Measurements from ENCODE around the gene FBXO31. TPM values are rescaled to one million over a fixed set of nuclear protein-coding genes. Genes with fewer than 3 reads are reported as not detected.

The FBXO31 gene
- total and polyA plus RNA-seq, 2 of the 13 experiments (the other 11 are each of a cell fraction or from before 2014, with no cell fraction given), result 92.4 to 101 TPM

- TF ChIP-seq ZGPAT (CRISPR knock-in tag; IDR thresholded peaks at IDR 0.05) (peak; percentile 85), ZNF414 (CRISPR knock-in tag; IDR thresholded peaks at IDR 0.05) (peak; percentile 85), ZNF180 (CRISPR knock-in tag; IDR thresholded peaks at IDR 0.05; ENCODE audit: borderline replicate concordance, low read depth) (no peak), CBX5 (CRISPR knock-in tag; IDR thresholded peaks at IDR 0.05; ENCODE audit: borderline replicate concordance) (no peak; the same call in 1 of the 2 replicates), ZNF761 (CRISPR knock-in tag; conservative IDR thresholded peaks at IDR 0.05) (0 out of 2 replicates have a peak, but pooled peaks have one; percentile 11), ZNF678 (CRISPR knock-in tag; IDR thresholded peaks at IDR 0.05) (no peak), SSRP1 (CRISPR knock-in tag; IDR thresholded peaks at IDR 0.05) (no peak), MYNN (CRISPR knock-in tag; IDR thresholded peaks at IDR 0.05; ENCODE audit: low read depth) (peak; percentile 72), GATA4 (IDR thresholded peaks at IDR 0.05; ENCODE audit: borderline replicate concordance, low read depth) (no peak), ZBTB33 (CRISPR knock-in tag; IDR thresholded peaks at IDR 0.05) (no peak; the same call in 1 of the 2 replicates), STAT6 (CRISPR knock-in tag; IDR thresholded peaks at IDR 0.05; ENCODE audit: borderline replicate concordance) (0 out of 2 replicates have a peak, but pooled peaks have one; percentile 4), ZNF232 (CRISPR knock-in tag; IDR thresholded peaks at IDR 0.05; ENCODE audit: borderline replicate concordance) (no peak; the same call in 1 of the 2 replicates), HNRNPUL1 (IDR thresholded peaks at IDR 0.05; ENCODE audit: low read depth, low read length) (no peak), MXI1 (IDR thresholded peaks at IDR 0.05; ENCODE audit: borderline replicate concordance, low read depth, low read length) (peak; percentile 65; the same call in 2 of the 3 replicates), SMC3 (IDR thresholded peaks at IDR 0.05; ENCODE audit: low read length) (no peak), ZNF503 (CRISPR knock-in tag; IDR thresholded peaks at IDR 0.05) (no peak)
Measured at GRCh38 chr16:87384162-87384874, 742 bp upstream of the FBXO31 start (continued).

All from HepG2 (cell line).